ENCODE data around the gene BUD23.
"Not testable (repeated sequence)": the region's sequence is repeated elsewhere in the genome, so short reads cannot be mapped to it uniquely, and the experiment has no call there.

BUD23 gene

DNA sequence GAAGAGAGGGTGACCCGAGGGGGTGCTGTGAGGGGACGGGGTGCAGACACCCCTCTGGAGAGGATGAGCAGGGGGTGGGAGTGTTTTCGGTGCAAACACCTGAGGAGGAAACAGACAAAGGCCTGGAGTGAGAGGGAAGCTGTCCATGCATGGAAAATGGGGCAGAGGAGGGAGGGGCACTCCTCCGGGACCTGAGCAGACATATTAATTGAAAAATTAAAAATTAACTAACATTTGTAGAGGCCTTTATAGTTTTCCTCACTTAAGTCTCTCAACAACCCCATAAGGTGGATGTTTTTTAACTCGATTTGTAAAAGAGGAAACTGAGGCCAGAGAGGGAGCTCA lies 14.5 kb upstream of the BUD23 start:
- H3K4me3 ChIP-seq (ENCODE audit: low read depth, low read length), result peak overlapping the region; percentile 78
- no peak for TF ChIP-seq CTCF (IDR thresholded peaks at IDR 0.05; ENCODE audit: low read depth, low read length)

GRCh38 chr7:73669288-73669701 lies 14.1 kb upstream of the BUD23 start:
- peak overlapping the region; percentile 78; the same call in 1 of the 2 replicates for H3K4me3 ChIP-seq (ENCODE audit: low read depth, low read length)
- no peak for TF ChIP-seq CTCF (IDR thresholded peaks at IDR 0.05; ENCODE audit: low read depth, low read length)

DNA sequence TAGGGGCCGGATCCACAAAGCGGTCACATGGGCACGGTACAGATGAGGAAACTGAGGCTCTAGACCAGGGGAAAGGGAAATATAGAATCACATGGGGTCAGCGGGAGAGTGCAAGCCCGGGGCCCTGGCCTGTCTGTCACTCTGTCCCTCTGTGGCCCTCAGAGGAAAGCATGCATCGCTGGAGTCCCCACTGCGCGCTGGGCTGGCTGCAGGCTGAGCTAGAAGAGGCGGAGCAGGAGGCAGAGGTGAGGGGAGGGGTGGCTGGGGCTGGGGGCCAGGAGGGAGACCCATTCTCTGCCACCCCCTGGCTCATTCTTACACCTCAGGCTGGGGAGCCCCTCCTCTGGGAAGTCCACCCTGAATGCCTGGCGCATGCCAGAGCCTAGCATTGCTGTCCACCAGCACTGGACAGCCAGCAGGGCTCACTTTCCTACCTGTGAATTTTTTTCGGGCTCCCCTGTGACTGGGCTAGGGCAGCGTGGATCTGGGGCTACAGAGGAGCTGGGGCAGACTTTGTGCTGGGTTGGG lies 13.5 kb upstream of the BUD23 start:
- TF ChIP-seq CTCF (IDR thresholded peaks at IDR 0.05; ENCODE audit: low read depth, low read length), result no peak
- H3K4me3 ChIP-seq (ENCODE audit: low read depth, low read length), result no peak overlapping the region

GRCh38 chr7:73671322-73671661 lies 12.1 kb upstream of the BUD23 start:
- TF ChIP-seq CTCF (IDR thresholded peaks at IDR 0.05; ENCODE audit: low read depth, low read length), result no peak
- no peak overlapping the region for H3K4me3 ChIP-seq (ENCODE audit: low read depth, low read length)

GRCh38 chr7:73671857-73672445 lies 11.4 kb upstream of the BUD23 start:
- TF ChIP-seq CTCF (IDR thresholded peaks at IDR 0.05; ENCODE audit: low read depth, low read length), result no peak
- H3K4me3 ChIP-seq (ENCODE audit: low read depth, low read length), result no peak overlapping the region

- no peak for TF ChIP-seq CTCF (IDR thresholded peaks at IDR 0.05; ENCODE audit: low read depth, low read length)
- H3K4me3 ChIP-seq (ENCODE audit: low read depth, low read length), result no peak overlapping the region
These were observed 8.8 kb upstream of the BUD23 start for GRCh38 chr7:73674468-73675124.

DNA sequence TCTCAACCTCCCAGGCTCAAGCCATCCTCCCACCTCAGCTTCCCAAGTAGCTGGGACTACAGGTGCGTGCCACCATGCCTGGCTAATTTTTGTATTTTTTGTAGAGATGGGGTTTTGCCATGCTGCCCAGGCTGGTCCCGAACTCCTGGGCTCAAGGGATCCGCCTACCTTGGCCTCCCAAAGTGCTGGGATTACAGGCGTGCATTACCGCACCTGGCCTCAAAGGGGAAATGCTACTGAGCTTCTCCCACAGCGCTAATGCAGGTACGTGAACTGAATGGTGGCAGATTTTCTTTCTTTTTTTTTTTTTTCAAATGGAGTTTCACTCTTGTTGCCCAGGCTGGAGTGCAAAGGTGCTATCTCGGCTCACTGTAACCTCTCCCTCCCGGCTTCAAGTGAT lies 7.3 kb upstream of the BUD23 start:
- H3K4me3 ChIP-seq (ENCODE audit: low read depth, low read length), result not testable (repeated sequence)

DNA sequence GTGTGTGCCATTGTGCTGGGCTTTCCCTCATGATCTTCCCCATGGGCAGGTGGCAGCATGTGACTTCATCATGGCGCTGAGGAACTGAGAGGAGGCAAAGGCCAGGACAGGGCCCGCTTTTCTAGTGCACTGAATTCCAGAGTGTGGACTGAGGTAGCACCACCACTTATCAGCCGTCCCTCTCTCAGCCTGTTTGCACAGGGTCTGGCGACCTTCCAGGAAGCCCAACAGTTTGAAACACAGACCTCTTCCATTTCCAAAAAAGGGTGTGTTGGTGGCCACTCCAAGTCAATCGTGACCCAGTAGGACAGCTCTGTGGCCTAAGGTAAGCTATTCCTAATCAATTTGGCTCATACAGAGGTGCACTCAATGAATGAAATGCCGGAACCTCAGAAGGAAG lies 4.5 kb upstream of the BUD23 start:
- no peak for TF ChIP-seq CTCF (IDR thresholded peaks at IDR 0.05; ENCODE audit: low read depth, low read length)
- no peak overlapping the region for H3K4me3 ChIP-seq (ENCODE audit: low read depth, low read length)

All from WI38 (cell line).